ENCODE measurements around the gene MOXD1.
"Not testable (repeated sequence)": the region's sequence is repeated elsewhere in the genome, so short reads cannot be mapped to it uniquely, and the experiment has no call there.

MOXD1 gene

DNA sequence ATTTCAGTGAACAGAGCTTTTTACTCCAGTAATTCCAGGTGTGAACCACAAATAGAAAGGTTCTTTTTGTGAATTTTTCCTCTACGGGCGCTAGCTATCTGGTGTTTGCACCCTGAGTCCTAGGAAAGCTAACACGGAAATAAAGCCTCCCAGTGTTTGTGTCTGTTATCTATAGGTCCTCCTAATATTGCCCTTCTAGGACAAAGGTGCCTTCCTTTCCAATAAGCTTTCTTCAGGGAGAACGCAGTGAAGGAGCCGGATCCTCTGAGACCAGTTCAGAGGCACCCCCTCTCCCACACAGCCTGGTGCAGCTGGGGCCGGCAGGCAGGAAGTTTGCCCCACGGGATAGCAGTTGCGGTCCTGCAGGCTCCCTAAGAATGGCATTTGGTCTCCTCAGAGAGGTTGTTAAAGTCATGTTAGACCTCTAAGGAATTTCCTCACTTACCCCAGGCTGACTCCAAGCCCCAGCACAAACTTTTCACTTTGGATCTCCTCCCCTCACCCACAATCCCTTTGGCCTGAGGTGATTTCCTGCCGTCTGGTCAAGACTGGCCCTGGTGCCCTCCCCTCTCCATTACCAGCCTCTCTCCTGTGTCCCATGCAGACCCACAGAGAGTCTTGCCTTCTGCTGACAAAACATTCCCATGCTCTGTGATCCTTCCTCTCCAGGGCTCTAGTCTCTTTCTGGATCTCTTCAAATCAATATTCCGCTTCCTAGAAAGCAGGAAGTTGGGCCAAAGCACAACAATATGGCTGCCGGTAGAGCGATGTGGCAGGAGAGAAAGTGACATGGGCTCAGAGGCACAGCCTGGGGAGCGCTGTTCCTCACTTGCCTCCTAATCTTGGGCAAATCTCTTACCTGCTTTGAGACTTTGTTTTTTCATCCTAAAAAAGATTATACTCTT lies 126.0 kb downstream of the MOXD1 start:
- 89% methylated on average over 13 of the region's 13 CpGs for WGBS
- Histone ChIP-seq H3K27me3 (ENCODE audit: insufficient read depth, low read length) (no peaks in the 10 kb centered on the region), H3K4me1 (ENCODE audit: insufficient read depth, low read length) (no peaks in the 10 kb centered on the region), H3K27ac (ENCODE audit: low read depth, low read length) (no peak overlapping the region), H3K9ac (ENCODE audit: low read depth, low read length) (no peak overlapping the region), H3K9me3 (ENCODE audit: insufficient read depth, low read depth, low read length) (no peaks in the 10 kb centered on the region), H3K4me3 (ENCODE audit: low read length) (no peak overlapping the region), H3K36me3 (ENCODE audit: insufficient read depth, low read length) (no peaks in the 10 kb centered on the region)

DNA sequence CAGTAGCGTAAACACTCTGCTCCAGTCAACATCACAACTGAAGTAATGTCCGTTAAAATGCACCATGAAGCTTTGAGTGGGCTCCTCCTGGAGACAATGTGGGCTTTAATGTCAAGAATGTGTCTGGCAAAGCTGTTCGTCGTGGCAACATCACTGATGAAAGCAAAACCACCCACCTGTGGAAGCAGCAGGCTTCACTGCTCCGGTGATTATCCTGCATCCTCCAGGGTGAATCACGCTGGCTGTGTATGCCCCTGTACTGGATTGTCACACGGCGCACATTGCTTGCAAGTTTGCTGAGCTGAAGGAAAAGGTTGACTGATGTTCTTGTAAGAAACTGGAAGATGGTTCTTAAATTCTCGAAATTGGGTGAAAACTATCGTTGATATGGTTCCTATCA lies 128.5 kb downstream of the MOXD1 start:
- 90% methylated on average over 10 of the region's 10 CpGs for WGBS
- Histone ChIP-seq H3K4me3 (ENCODE audit: low read length) (no peak overlapping the region), H3K36me3 (ENCODE audit: insufficient read depth, low read length) (no peaks in the 10 kb centered on the region)

DNA sequence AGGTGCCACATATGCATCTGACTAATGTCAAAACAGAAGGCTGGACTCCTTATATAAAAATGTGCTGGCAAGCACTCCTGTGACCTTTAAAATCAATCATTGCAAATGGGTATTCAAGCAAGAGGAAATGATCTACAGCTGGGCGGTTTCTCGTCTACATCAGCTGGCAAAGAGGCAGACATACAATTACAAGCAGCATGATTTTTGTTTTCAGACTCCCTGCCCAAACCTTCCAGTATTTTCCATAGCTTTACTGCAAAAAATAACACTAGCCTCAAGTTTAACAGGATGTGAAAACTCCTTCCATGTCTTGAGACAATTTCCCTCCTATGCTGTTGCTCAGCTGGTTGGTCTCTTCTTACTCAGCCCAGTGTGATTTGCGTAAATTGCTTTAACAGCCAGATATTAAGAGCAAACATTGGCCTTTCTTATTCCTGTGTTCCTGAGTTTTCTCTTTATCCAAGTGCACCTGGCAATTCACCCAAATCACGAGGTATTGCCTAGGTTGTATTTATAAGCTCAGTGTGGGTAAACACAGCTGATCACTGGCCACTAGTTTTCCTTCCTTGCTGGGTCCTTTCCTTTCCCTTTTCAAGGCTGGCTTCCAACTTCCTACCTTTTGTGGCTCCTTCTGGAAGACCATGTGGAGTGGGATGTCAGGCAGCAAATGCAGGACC lies 130.4 kb downstream of the MOXD1 start:
- Histone ChIP-seq H3K27me3 (ENCODE audit: insufficient read depth, low read length) (no peaks in the 10 kb centered on the region), H3K9ac (ENCODE audit: low read depth, low read length) (no peak overlapping the region), H3K36me3 (ENCODE audit: insufficient read depth, low read length) (no peaks in the 10 kb centered on the region), H3K27ac (ENCODE audit: low read depth, low read length) (no peak overlapping the region), H3K4me3 (ENCODE audit: low read length) (no peak overlapping the region), H3K9me3 (ENCODE audit: insufficient read depth, low read depth, low read length) (no peaks in the 10 kb centered on the region), H3K4me1 (ENCODE audit: insufficient read depth, low read length) (peaks cover 6% of the 10 kb centered on the region; the same call in 1 of the 2 replicates)
- 88% methylated on average over 3 of the region's 4 CpGs for WGBS

More for the DNA sequence above, 128.5 kb downstream of the MOXD1 start:
- Histone ChIP-seq H3K27me3 (ENCODE audit: insufficient read depth, low read length) (no peaks in the 10 kb centered on the region), H3K9me3 (ENCODE audit: insufficient read depth, low read depth, low read length) (no peaks in the 10 kb centered on the region), H3K27ac (ENCODE audit: low read depth, low read length) (no peak overlapping the region), H3K9ac (ENCODE audit: low read depth, low read length) (no peak overlapping the region), H3K4me1 (ENCODE audit: insufficient read depth, low read length) (peaks cover 6% of the 10 kb centered on the region; the same call in 1 of the 2 replicates)

DNA sequence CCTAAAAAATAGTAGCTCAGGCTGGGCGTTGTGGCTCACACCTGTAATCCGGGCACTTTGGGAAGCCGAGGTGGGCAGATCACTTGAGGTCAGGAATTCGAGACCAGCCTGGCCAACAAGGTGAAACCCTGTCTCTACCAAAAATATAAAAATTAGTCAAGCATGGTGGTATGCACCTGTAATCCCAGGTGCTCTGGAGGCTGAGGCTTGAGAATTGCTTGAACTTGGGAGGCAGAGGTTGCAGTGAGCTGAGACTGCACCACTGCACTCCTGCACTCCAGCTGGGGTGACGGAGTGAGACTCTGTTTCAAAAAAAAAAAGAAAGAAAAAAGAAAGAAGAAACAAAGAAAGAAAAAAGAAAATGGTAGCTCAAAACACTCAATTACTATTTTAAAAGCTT lies 132.6 kb downstream of the MOXD1 start:
- not testable (repeated sequence) for H3K9ac ChIP-seq (ENCODE audit: low read depth, low read length); H3K36me3 ChIP-seq (ENCODE audit: insufficient read depth, low read length); H3K9me3 ChIP-seq (ENCODE audit: insufficient read depth, low read depth, low read length); H3K27ac ChIP-seq (ENCODE audit: low read depth, low read length); H3K27me3 ChIP-seq (ENCODE audit: insufficient read depth, low read length); H3K4me1 ChIP-seq (ENCODE audit: insufficient read depth, low read length); H3K4me3 ChIP-seq (ENCODE audit: low read length)
- 95% methylated on average over 5 of the region's 5 CpGs for WGBS

DNA sequence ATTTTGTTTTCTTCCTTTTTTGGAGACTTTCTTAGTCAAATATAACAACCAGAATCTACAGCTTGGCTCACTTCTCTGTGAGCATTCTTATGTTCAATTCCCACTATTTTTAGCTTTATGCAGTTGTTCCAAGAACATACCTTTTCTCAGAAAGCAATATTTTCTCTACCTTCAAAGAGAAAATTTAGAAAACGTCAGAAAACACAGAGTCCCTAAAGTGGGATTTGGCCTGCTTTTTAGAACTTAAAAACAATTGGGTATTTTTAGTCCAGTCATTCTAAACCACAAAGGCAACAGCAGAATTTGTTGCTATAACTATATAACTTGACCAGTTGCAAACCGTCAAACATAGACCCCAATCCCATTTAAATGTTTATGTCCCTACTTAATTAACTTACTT lies 133.1 kb downstream of the MOXD1 start:
- Histone ChIP-seq H3K27ac (ENCODE audit: low read depth, low read length) (no peak overlapping the region), H3K27me3 (ENCODE audit: insufficient read depth, low read length) (no peaks in the 10 kb centered on the region), H3K9me3 (ENCODE audit: insufficient read depth, low read depth, low read length) (no peaks in the 10 kb centered on the region), H3K9ac (ENCODE audit: low read depth, low read length) (no peak overlapping the region), H3K4me1 (ENCODE audit: insufficient read depth, low read length) (peaks cover 6% of the 10 kb centered on the region; the same call in 1 of the 2 replicates), H3K36me3 (ENCODE audit: insufficient read depth, low read length) (no peaks in the 10 kb centered on the region), H3K4me3 (ENCODE audit: low read length) (no peak overlapping the region)
- WGBS = 92% methylated on average over 2 of the region's 2 CpGs

DNA sequence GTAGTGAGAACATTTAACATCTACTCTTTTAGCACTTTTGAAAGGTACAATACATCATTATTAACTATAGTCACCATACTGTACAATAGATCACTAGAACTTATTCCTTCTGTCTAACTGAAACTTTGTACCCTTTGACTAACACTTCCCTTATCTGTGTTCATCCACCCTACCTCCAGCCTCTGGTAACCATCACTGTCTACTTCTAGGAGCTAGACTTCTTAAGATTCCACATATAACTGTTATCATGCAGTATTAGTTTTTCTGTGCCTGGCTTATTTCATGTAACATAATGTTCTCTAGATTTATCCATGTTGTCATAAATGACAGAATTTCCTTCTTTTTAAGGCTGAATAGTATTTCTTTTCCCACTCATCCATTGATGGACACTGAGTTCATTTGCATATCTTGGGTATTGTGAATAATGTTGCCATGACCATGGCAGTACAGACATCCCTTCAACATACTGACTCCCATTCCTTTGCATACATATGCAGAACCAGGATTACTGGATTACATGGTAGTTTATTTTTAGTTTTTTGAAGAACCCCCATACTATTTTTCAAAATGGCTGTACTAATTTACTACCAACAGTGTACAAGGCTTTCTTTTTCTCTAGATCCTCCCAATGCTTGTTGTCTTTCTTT lies 135.7 kb downstream of the MOXD1 start:
- Histone ChIP-seq H3K27me3 (ENCODE audit: insufficient read depth, low read length) (no peaks in the 10 kb centered on the region), H3K4me3 (ENCODE audit: low read length) (no peak overlapping the region), H3K27ac (ENCODE audit: low read depth, low read length) (no peak overlapping the region), H3K36me3 (ENCODE audit: insufficient read depth, low read length) (no peaks in the 10 kb centered on the region), H3K9me3 (ENCODE audit: insufficient read depth, low read depth, low read length) (no peaks in the 10 kb centered on the region), H3K4me1 (ENCODE audit: insufficient read depth, low read length) (peaks cover 6% of the 10 kb centered on the region; the same call in 1 of the 2 replicates), H3K9ac (ENCODE audit: low read depth, low read length) (no peak overlapping the region)

DNA sequence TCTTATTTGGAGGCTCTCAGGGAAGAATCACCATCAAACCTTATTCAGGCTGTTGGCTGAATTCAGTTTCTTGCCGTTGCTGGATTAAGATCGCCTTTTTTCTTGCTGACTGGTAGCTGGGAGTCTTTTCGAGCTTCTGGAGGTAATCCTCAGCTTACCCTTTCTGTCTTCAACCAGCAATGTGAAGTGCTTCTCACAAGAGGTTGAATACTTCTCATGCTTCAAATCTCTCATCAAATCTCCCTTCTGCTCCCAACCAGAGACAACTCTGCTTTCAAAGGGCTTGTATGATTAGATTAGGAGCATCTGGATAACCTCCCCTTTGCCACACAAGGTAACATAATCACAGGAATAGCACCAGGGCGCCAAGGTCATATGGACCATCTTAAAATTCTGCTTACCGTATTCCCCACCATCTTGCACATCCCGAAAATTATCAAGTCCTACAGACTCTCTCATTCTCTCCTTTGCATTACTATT lies 137.2 kb downstream of the MOXD1 start:
- 93% methylated on average over 6 of the region's 6 CpGs for WGBS
- Histone ChIP-seq H3K4me3 (ENCODE audit: low read length) (no peak overlapping the region), H3K9me3 (ENCODE audit: insufficient read depth, low read depth, low read length) (no peaks in the 10 kb centered on the region), H3K27ac (ENCODE audit: low read depth, low read length) (no peak overlapping the region), H3K9ac (ENCODE audit: low read depth, low read length) (no peak overlapping the region), H3K27me3 (ENCODE audit: insufficient read depth, low read length) (no peaks in the 10 kb centered on the region), H3K4me1 (ENCODE audit: insufficient read depth, low read length) (peaks cover 6% of the 10 kb centered on the region; the same call in 1 of the 2 replicates), H3K36me3 (ENCODE audit: insufficient read depth, low read length) (no peaks in the 10 kb centered on the region)

DNA sequence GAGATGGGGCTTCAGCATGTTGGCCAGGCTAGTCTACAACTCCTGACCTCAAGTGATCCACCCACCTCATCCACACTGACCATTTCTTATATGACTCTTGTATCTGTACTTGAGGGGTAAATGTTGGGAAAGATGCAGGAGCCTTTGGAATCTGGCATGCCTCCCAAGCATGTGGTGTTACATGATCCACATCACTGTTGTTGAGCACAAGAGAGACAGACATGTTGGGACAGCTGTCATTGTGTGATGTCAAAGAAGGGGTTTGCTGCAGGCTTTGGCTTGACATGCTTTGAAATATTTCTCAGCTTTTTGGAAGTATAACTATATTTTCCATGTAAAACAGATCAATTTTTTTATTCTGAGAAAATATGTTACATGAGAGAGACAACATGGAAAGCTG lies 139.9 kb downstream of the MOXD1 start:
- Histone ChIP-seq H3K36me3 (ENCODE audit: insufficient read depth, low read length) (no peaks in the 10 kb centered on the region), H3K27ac (ENCODE audit: low read depth, low read length) (no peak overlapping the region), H3K4me1 (ENCODE audit: insufficient read depth, low read length) (peaks cover 14% of the 10 kb centered on the region; the same call in 1 of the 2 replicates), H3K4me3 (ENCODE audit: low read length) (no peak overlapping the region), H3K9me3 (ENCODE audit: insufficient read depth, low read depth, low read length) (no peaks in the 10 kb centered on the region), H3K9ac (ENCODE audit: low read depth, low read length) (no peak overlapping the region), H3K27me3 (ENCODE audit: insufficient read depth, low read length) (no peaks in the 10 kb centered on the region)

DNA sequence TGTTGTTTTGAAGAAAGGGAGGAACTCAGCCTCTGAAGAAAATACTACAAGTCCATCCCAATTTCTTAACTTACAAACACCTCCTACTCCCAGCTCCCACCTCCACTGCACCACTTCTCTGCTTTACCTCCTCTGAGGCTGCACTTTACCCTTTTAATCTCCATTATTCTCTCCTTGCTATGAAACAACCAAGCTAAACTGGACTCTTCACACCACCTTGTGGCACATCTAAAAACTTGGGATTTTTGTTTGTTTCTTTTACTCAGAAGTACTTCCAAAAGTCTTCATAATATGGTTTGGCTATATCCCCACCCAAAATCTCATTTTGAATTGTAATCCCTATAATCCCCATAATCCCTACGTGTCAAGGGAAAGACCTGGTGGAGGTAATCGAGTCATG lies 142.2 kb downstream of the MOXD1 start:
- no peaks in the 10 kb centered on the region for H3K27me3 ChIP-seq (ENCODE audit: insufficient read depth, low read length)
- H3K9ac ChIP-seq (ENCODE audit: low read depth, low read length) = no peak overlapping the region
- no peak overlapping the region for H3K4me3 ChIP-seq (ENCODE audit: low read length)
- H3K4me1 ChIP-seq (ENCODE audit: insufficient read depth, low read length) = peaks cover 14% of the 10 kb centered on the region; the same call in 1 of the 2 replicates
- WGBS = 73% methylated on average over 2 of the region's 2 CpGs
- H3K27ac ChIP-seq (ENCODE audit: low read depth, low read length) = no peak overlapping the region
- no peaks in the 10 kb centered on the region for H3K36me3 ChIP-seq (ENCODE audit: insufficient read depth, low read length)
- H3K9me3 ChIP-seq (ENCODE audit: insufficient read depth, low read depth, low read length) = no peaks in the 10 kb centered on the region

DNA sequence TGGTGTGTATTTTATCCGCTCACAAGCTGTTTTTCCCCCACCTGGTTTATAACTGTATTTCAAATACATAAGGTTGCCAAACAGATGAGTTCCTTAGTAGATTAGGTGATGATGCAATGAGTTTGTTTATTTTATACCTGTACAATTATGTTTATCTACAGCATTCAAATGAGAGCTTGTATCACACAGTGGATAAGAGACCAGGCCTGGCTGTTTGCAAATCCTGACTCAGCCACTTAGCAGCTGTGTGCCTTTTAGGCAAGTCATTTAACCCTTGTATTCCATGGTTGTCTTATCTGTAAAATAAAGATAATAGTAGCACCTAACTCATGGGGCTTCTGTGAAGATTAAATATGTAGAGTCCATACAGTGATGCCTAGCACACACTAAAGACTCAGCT lies 143.7 kb downstream of the MOXD1 start:
- Histone ChIP-seq H3K4me3 (ENCODE audit: low read length) (no peak overlapping the region), H3K27ac (ENCODE audit: low read depth, low read length) (no peak overlapping the region), H3K9ac (ENCODE audit: low read depth, low read length) (no peak overlapping the region), H3K4me1 (ENCODE audit: insufficient read depth, low read length) (peaks cover 14% of the 10 kb centered on the region; the same call in 1 of the 2 replicates), H3K27me3 (ENCODE audit: insufficient read depth, low read length) (no peaks in the 10 kb centered on the region), H3K36me3 (ENCODE audit: insufficient read depth, low read length) (no peaks in the 10 kb centered on the region), H3K9me3 (ENCODE audit: insufficient read depth, low read depth, low read length) (peaks cover 15% of the 10 kb centered on the region)
- no CpG with 5 or more reads among the region's 1 CpG for WGBS

DNA sequence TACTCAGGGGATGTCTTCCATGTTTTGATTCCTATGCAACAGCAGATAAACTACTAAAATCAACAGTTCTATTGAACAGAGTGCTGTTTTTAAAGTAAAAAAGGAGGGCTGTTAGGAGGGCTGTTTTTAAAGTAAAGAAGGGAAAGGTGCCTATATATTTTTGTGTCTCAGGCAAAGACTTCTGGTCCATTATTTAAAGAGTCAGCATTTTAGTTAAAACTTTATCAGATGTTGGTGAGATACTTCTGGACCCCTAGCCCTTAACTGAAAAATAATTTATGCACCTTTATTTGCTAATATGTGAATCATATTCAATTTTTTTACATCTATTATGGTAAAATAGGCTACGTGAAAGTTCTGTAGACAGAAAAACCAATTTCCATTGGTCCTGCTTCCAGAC lies 144.8 kb downstream of the MOXD1 start:
- Histone ChIP-seq H3K27me3 (ENCODE audit: insufficient read depth, low read length) (no peaks in the 10 kb centered on the region), H3K9me3 (ENCODE audit: insufficient read depth, low read depth, low read length) (peaks cover 26% of the 10 kb centered on the region), H3K4me1 (ENCODE audit: insufficient read depth, low read length) (peaks cover 14% of the 10 kb centered on the region; the same call in 1 of the 2 replicates), H3K27ac (ENCODE audit: low read depth, low read length) (no peak overlapping the region), H3K36me3 (ENCODE audit: insufficient read depth, low read length) (no peaks in the 10 kb centered on the region), H3K9ac (ENCODE audit: low read depth, low read length) (no peak overlapping the region), H3K4me3 (ENCODE audit: low read length) (no peak overlapping the region)
- WGBS = 88% methylated on average over 1 of the region's 1 CpG
